CD4-positive, alpha-beta T cell treated with Interleukin-15 for 4 hours (primary cell): ENCODE data around the gene NIPAL3.

Source experiments
- DNase-seq: peaks from one replicate; pipeline ENCODE4 v3.0.0-alpha.2; 2020; ENCODE audit warnings: low spot score

Gene NIPAL3

GRCh38 chr1:24415334-24415909 lies at the start of gene NIPAL3:
Gene NIPAL3 (plus strand): TSS chr1:24415802. CDS start chr1:24419548, 3,746 bp downstream.
- peak; percentile 99 for DNase-seq

GRCh38 chr1:24366707-24367106 lies 48.9 kb upstream of the NIPAL3 start:
- no peak for DNase-seq

GRCh38 chr1:24369199-24369598 lies 46.4 kb upstream of the NIPAL3 start:
- no peak for DNase-seq

GRCh38 chr1:24369801-24370200 lies 45.8 kb upstream of the NIPAL3 start:
- no peak for DNase-seq

- DNase-seq: no peak
These were observed 42.6 kb upstream of the NIPAL3 start for GRCh38 chr1:24373044-24373443.

- no peak for DNase-seq
These were observed 41.9 kb upstream of the NIPAL3 start for GRCh38 chr1:24373710-24374109.

- DNase-seq: no peak
These were observed 40.5 kb upstream of the NIPAL3 start for GRCh38 chr1:24374891-24375786.

- DNase-seq: no peak
These were observed 35.8 kb upstream of the NIPAL3 start for GRCh38 chr1:24379733-24380315.

GRCh38 chr1:24380508-24380907 lies 35.1 kb upstream of the NIPAL3 start:
- DNase-seq: no peak

GRCh38 chr1:24381256-24381655 lies 34.3 kb upstream of the NIPAL3 start:
- DNase-seq: no peak

GRCh38 chr1:24382165-24382577 lies 33.4 kb upstream of the NIPAL3 start:
- no peak for DNase-seq

- no peak for DNase-seq
These were observed 32.1 kb upstream of the NIPAL3 start for GRCh38 chr1:24383381-24383940.

- peak; percentile 44 for DNase-seq
These were observed 31.1 kb upstream of the NIPAL3 start for GRCh38 chr1:24384251-24385090.

- no peak for DNase-seq
These were observed 30.3 kb upstream of the NIPAL3 start for GRCh38 chr1:24385160-24385940.

- no peak for DNase-seq
These were observed 29.4 kb upstream of the NIPAL3 start for GRCh38 chr1:24386241-24386640.

GRCh38 chr1:24386931-24387330 lies 28.7 kb upstream of the NIPAL3 start:
- DNase-seq: no peak

GRCh38 chr1:24387636-24388175 lies 27.9 kb upstream of the NIPAL3 start:
- DNase-seq: no peak

GRCh38 chr1:24388331-24388885 lies 27.2 kb upstream of the NIPAL3 start:
- no peak for DNase-seq

GRCh38 chr1:24389231-24389678 lies 26.3 kb upstream of the NIPAL3 start:
- DNase-seq: no peak
